K562 (cell line): ENCODE results near the gene DAD1.

Source experiments
- CEBPB ChIP-seq: fragments of 450-650 bp; IDR thresholded peaks from 2 replicates; pipeline ENCODE4 v1.6.1; 2016; ENCODE audit warnings: missing genetic modification characterization, missing compliant biosample characterization
- CTBP1 ChIP-seq: fragments of 450-650 bp; IDR thresholded peaks from 2 replicates; pipeline ENCODE4 v1.6.1; 2016; ENCODE audit warnings: borderline replicate concordance
- CTCF ChIP-seq, 3 experiments: IDR thresholded peaks in 2 of 3; conservative IDR thresholded peaks in 1 of 3; 2 replicates each; pipeline ENCODE4 v1.5.1; 2011 to 2012; ENCODE audit warnings: low read length in 3 of 3, mild to moderate bottlenecking in 3 of 3, control low read depth in 2 of 3, improper control_type of control experiment in 1 of 3, inconsistent platforms in 1 of 3, low read depth in 1 of 3, mixed read lengths in 1 of 3, moderate library complexity in 1 of 3; ENCODE audit not compliant: insufficient read depth in 2 of 3
- CUX1 ChIP-seq: fragments of 200-800 bp; sonication (Bioruptor generic); IDR thresholded peaks from 2 replicates; pipeline ENCODE4 v1.6.1; 2016; ENCODE audit warnings: missing genetic modification characterization, missing compliant biosample characterization
- E2F8 ChIP-seq: fragments of 450-650 bp; IDR thresholded peaks from 2 replicates; pipeline ENCODE4 v1.7.1; 2018; ENCODE audit warnings: mild to moderate bottlenecking, low read depth; ENCODE audit not compliant: partially characterized antibody
- KDM1A ChIP-seq, 2 experiments: fragments of 450-650 bp; IDR thresholded peaks; 2 replicates each; pipeline ENCODE4 v1.6.1; 2016; ENCODE audit warnings: mild to moderate bottlenecking in 2 of 2
- LARP7 ChIP-seq: fragments of 450-650 bp; IDR thresholded peaks from 2 replicates; pipeline ENCODE4 v1.6.1; 2016
- MEF2A ChIP-seq: IDR thresholded peaks from 2 replicates; pipeline ENCODE4 v1.6.1; 2011; ENCODE audit warnings: low read depth, mild to moderate bottlenecking, low read length, moderate library complexity; ENCODE audit not compliant: control insufficient read depth
- PPARD ChIP-seq: fragments of 250-450 bp; sonication (Bioruptor Pico); IDR thresholded peaks from 2 replicates; pipeline ENCODE4 v1.8.0; 2022; ENCODE audit warnings: inconsistent platforms, mild to moderate bottlenecking, moderate library complexity
- RAD51 ChIP-seq: fragments of 450-650 bp; IDR thresholded peaks from 2 replicates; pipeline ENCODE4 v1.7.1; 2016; ENCODE audit warnings: low read depth, mild to moderate bottlenecking, borderline replicate concordance
- TEAD2 ChIP-seq: fragments of 450-650 bp; IDR thresholded peaks from 2 replicates; pipeline ENCODE4 v1.6.1; 2016; ENCODE audit warnings: missing genetic modification characterization, control low read depth, missing compliant biosample characterization
- ZNF274 ChIP-seq: IDR thresholded peaks from 2 replicates; pipeline ENCODE4 v1.6.1; 2011; ENCODE audit warnings: low read depth, mild to moderate bottlenecking, low read length, moderate library complexity, borderline replicate concordance
- ZNF512 ChIP-seq: IDR thresholded peaks from 2 replicates; pipeline ENCODE4 v1.6.1; 2016; ENCODE audit warnings: missing genetic modification characterization, missing compliant biosample characterization
- ZNF766 ChIP-seq: fragments of 200-800 bp; sonication (Bioruptor generic); conservative IDR thresholded peaks from 2 replicates; pipeline ENCODE4 v1.6.1; 2016; ENCODE audit warnings: missing genetic modification characterization, missing compliant biosample characterization

- TF ChIP-seq MEF2A (no peak), PPARD (CRISPR knock-in tag) (no peak), CUX1 (no peak), ZNF274 (no peak), CTBP1 (no peak), KDM1A (IDR thresholded peaks at IDR 0.05) (no peak), CTCF (IDR thresholded peaks at IDR 0.05 in 2 of 3, conservative IDR thresholded peaks at IDR 0.05 in 1 of 3; ENCODE audit: insufficient read depth in 2 of 3, low read depth in 1 of 3, low read length in 3 of 3) (no peak), ZNF766 (CRISPR knock-in tag) (no peak), ZNF512 (no peak), TEAD2 (tag) (no peak), CEBPB (no peak), LARP7 (no peak), E2F8 (no peak), RAD51 (no peak)
These were observed 62.8 kb downstream of the DAD1 start for GRCh38 chr14:22526218-22526617.
